OCI-LY1 (cell line): ENCODE results near the gene IGF2R.

Experiments
- H2AFZ ChIP-seq: fragments of 200-600 bp; sonication (generic), shearing (Covaris generic); 2 replicates; pipeline ENCODE4 v1.6.0; 2014; ENCODE audit warnings: antibody characterized with exemption, mild to moderate bottlenecking, low read length
- H3F3A ChIP-seq: fragments of 200-600 bp; sonication (generic), shearing (Covaris generic); 2 replicates; pipeline ENCODE4 v1.6.0; 2014; ENCODE audit warnings: mild to moderate bottlenecking, antibody characterized with exemption, low read length, moderate library complexity; ENCODE audit not compliant: insufficient read depth
- H3K27ac ChIP-seq: fragments of 200-600 bp; sonication (generic); 2 replicates; pipeline ENCODE4 v1.5.1; 2014; ENCODE audit warnings: low read length, mixed run types, mild to moderate bottlenecking, low read depth; ENCODE audit not compliant: poor library complexity, severe bottlenecking
- H3K27me3 ChIP-seq: fragments of 200-600 bp; sonication (generic); 2 replicates; pipeline ENCODE4 v1.6.0; 2014; ENCODE audit warnings: antibody characterized with exemption, mild to moderate bottlenecking, low read length, moderate library complexity; ENCODE audit not compliant: insufficient read depth
- H3K36me3 ChIP-seq: fragments of 200-600 bp; sonication (generic); 2 replicates; pipeline ENCODE4 v1.6.1; 2014; ENCODE audit warnings: mild to moderate bottlenecking, antibody characterized with exemption, low read length, moderate library complexity, mixed read lengths; ENCODE audit not compliant: insufficient read depth
- H3K4me1 ChIP-seq: fragments of 200-600 bp; sonication (generic); 2 replicates; pipeline ENCODE4 v1.5.1; 2014; ENCODE audit warnings: mild to moderate bottlenecking, low read length, moderate library complexity; ENCODE audit not compliant: insufficient read depth, severe bottlenecking
- H3K4me2 ChIP-seq: fragments of 200-600 bp; sonication (generic), shearing (Covaris generic); 2 replicates; pipeline ENCODE4 v1.6.1; 2014; ENCODE audit warnings: low read length
- H3K4me3 ChIP-seq: fragments of 200-600 bp; sonication (generic); 2 replicates; pipeline ENCODE4 v1.5.1; 2014; ENCODE audit warnings: low read length, low read depth, mild to moderate bottlenecking, mixed read lengths; ENCODE audit not compliant: poor library complexity, severe bottlenecking
- H3K79me2 ChIP-seq: fragments of 200-600 bp; shearing (Covaris generic); 2 replicates; pipeline ENCODE4 v1.6.1; 2016; ENCODE audit warnings: mixed run types, low read length, mixed read lengths; ENCODE audit not compliant: insufficient read depth
- H3K9ac ChIP-seq: fragments of 200-600 bp; sonication (generic), shearing (Covaris generic); 2 replicates; pipeline ENCODE4 v1.6.1; 2014; ENCODE audit warnings: mild to moderate bottlenecking, low read length, mixed read lengths
- H3K9me2 ChIP-seq: fragments of 200-600 bp; sonication (generic), shearing (Covaris generic); 2 replicates; pipeline ENCODE4 v1.6.1; 2014; ENCODE audit warnings: low read depth, mild to moderate bottlenecking, low read length, mixed read lengths
- H3K9me3 ChIP-seq: fragments of 200-600 bp; shearing (Covaris generic); 2 replicates; pipeline ENCODE4 v1.6.1; 2014; ENCODE audit warnings: low read length, mixed read lengths
- H4K20me1 ChIP-seq: fragments of 200-600 bp; sonication (generic), shearing (Covaris generic); 2 replicates; pipeline ENCODE4 v1.6.0; 2016; ENCODE audit warnings: mild to moderate bottlenecking, low read length; ENCODE audit not compliant: insufficient read depth
- CTCF ChIP-seq: fragments of 200-600 bp; sonication (generic), shearing (Covaris generic); IDR thresholded peaks from 2 replicates; pipeline ENCODE4 v1.5.1; 2017; ENCODE audit warnings: mild to moderate bottlenecking, antibody characterized with exemption, low read length, moderate library complexity, mixed read lengths
- EZH2 ChIP-seq: fragments of 200-600 bp; sonication (generic), shearing (Covaris generic); IDR thresholded peaks from 2 replicates; pipeline ENCODE4 v1.8.0; 2017; ENCODE audit warnings: borderline replicate concordance, mixed run types, mild to moderate bottlenecking, antibody characterized with exemption, low read length, moderate library complexity, mixed read lengths

Gene IGF2R

DNA sequence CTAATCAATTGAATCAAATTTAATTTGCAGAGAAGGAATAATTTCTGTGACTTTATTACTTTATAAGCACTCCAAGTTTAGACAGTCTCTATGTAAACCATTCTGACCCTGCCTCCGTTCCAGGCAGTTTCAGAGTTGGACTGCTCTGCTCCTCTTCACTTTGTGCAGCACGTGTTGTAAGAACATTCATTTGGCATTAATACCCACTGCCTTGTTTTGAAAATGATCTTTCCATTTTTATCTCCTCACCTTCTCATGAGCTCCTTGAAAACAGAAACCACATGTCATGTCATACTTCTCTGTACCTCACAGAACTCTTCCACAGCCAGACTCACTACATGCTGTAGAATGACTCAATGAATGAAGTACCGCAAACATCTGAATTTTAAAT, 178.3 kb downstream of the IGF2R start:
- Histone ChIP-seq H3K9me2 (no peaks in the 10 kb centered on the region), H3K4me3 (no peak overlapping the region), H3K9ac (no peak overlapping the region), H3K9me3 (no peaks in the 10 kb centered on the region), H2AFZ (no peak overlapping the region), H3K27me3 (no peaks in the 10 kb centered on the region), H3K79me2 (no peaks in the 10 kb centered on the region), H3K4me2 (no peak overlapping the region), H3K27ac (no peak overlapping the region), H3K4me1 (no peaks in the 10 kb centered on the region), H3F3A (no peaks in the 10 kb centered on the region), H4K20me1 (no peaks in the 10 kb centered on the region), H3K36me3 (no peaks in the 10 kb centered on the region)
- TF ChIP-seq CTCF (no peak), EZH2 (no peak)

GRCh38 chr6:160154471-160154870, 185.6 kb downstream of the IGF2R start:
- no peaks in the 10 kb centered on the region for H3K9me2 ChIP-seq
- no peaks in the 10 kb centered on the region for H3K27me3 ChIP-seq

GRCh38 chr6:160156842-160157241, 188.0 kb downstream of the IGF2R start:
- Histone ChIP-seq H3K79me2 (no peaks in the 10 kb centered on the region), H3K4me2 (no peak overlapping the region), H3K4me3 (no peak overlapping the region), H2AFZ (no peak overlapping the region), H3K36me3 (no peaks in the 10 kb centered on the region), H3K27me3 (peaks cover 3% of the 10 kb centered on the region; the same call in 1 of the 2 replicates), H3K9me2 (no peaks in the 10 kb centered on the region), H3K4me1 (no peaks in the 10 kb centered on the region), H3K9me3 (no peaks in the 10 kb centered on the region), H3F3A (no peaks in the 10 kb centered on the region), H3K27ac (no peak overlapping the region), H4K20me1 (no peaks in the 10 kb centered on the region), H3K9ac (no peak overlapping the region)
- no peak for TF ChIP-seq CTCF
- no peak for TF ChIP-seq EZH2

More at GRCh38 chr6:160154471-160154870, 185.6 kb downstream of the IGF2R start:
- Histone ChIP-seq H3K79me2 (no peaks in the 10 kb centered on the region), H3F3A (no peaks in the 10 kb centered on the region), H3K9me3 (no peaks in the 10 kb centered on the region), H3K27ac (no peak overlapping the region), H2AFZ (no peak overlapping the region), H3K4me3 (no peak overlapping the region), H3K9ac (no peak overlapping the region), H4K20me1 (no peaks in the 10 kb centered on the region), H3K4me1 (no peaks in the 10 kb centered on the region), H3K36me3 (no peaks in the 10 kb centered on the region), H3K4me2 (no peak overlapping the region)
- TF ChIP-seq EZH2 (no peak), CTCF (no peak)
